ENCODE results near the gene TBCK. TPM values are rescaled to one million over a fixed set of nuclear protein-coding genes. Genes with fewer than 3 reads are reported as not detected.

Gene TBCK
- total and polyA plus RNA-seq, 4 donors, result 4.9 to 25.5 (median 15.8) TPM

- Histone ChIP-seq H3K9me3 (ENCODE audit: control insufficient read depth in 4 of 4, low read length in 3 of 4) (no peaks in the 10 kb centered on the region), H3K27ac (ENCODE audit: low read depth in 1 of 2, low read length in 2 of 2) (no peak overlapping the region), H3K36me3 (ENCODE audit: control insufficient read depth in 4 of 4, insufficient read depth in 3 of 4, low read depth in 1 of 4, low read length in 3 of 4) (peaks cover 0 to 12% (median 4%) of the 10 kb centered on the region in 4 donors), H3K4me1 (ENCODE audit: control insufficient read depth in 4 of 4, insufficient read depth in 4 of 4, low read length in 3 of 4) (no peaks in the 10 kb centered on the region), H3K27me3 (ENCODE audit: control insufficient read depth in 4 of 4, insufficient read depth in 4 of 4, low read length in 3 of 4) (no peaks in the 10 kb centered on the region), H3K9ac (ENCODE audit: low read depth in 1 of 2, low read length in 2 of 2) (no peak overlapping the region), H3K4me3 (ENCODE audit: low read depth in 1 of 3, low read length in 3 of 3) (no peak overlapping the region)
- no peak for TF ChIP-seq RAD21 (IDR thresholded peaks at IDR 0.05)
- no peak for TF ChIP-seq SP1 (IDR thresholded peaks at IDR 0.05)
- no peak for TF ChIP-seq YY1 (IDR thresholded peaks at IDR 0.05)
- no peak for TF ChIP-seq NR2F2 (IDR thresholded peaks at IDR 0.05)
- no peak for TF ChIP-seq REST (IDR thresholded peaks at IDR 0.05)
- TF ChIP-seq HNF4A (conservative IDR thresholded peaks at IDR 0.05), result no peak
- TF ChIP-seq HNF4G (IDR thresholded peaks at IDR 0.05), result no peak
- TF ChIP-seq JUND (IDR thresholded peaks at IDR 0.05), result no peak
- TF ChIP-seq ATF3 (IDR thresholded peaks at IDR 0.05), result no peak
- TF ChIP-seq RXRA (IDR thresholded peaks at IDR 0.05), result no peak
- no peak for TF ChIP-seq ZBTB33 (IDR thresholded peaks at IDR 0.05)
- no peak for TF ChIP-seq EGR1 (IDR thresholded peaks at IDR 0.05; ENCODE audit: low read depth in 2 of 2)
- TF ChIP-seq, protein P1, sequence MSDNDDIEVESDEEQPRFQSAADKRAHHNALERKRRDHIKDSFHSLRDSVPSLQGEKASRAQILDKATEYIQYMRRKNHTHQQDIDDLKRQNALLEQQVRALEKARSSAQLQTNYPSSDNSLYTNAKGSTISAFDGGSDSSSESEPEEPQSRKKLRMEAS (IDR thresholded peaks at IDR 0.05), result no peak
- DNase-seq (ENCODE audit: low spot score), result no peak
- WGBS, result 87% methylated on average over 1 of the region's 1 CpG
Observed at GRCh38 chr4:106192131-106192530, 123.9 kb downstream of the TBCK start.

DNA sequence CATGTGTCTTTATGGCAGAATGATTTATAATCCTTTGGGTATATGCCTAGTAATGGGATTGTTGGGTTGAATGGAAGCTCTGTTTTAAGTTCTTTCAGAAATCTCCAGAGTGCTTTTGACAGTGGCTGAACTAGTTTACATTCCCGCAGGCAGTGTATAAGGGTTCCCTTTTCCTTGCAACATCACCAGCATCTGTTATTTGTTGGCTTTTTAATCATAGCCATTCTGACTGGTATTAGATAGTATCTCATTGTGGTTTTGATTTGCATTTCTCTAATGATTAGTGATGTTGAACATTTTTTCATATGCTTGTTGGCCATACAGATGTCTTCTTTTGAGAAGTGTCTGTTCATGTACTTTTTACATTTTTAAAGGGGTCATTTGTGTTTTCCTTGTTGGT, 129.8 kb downstream of the TBCK start:
- DNase-seq (ENCODE audit: low spot score), result no peak
- 100% methylated on average over 1 of the region's 1 CpG for WGBS
- Histone ChIP-seq H3K9me3 (ENCODE audit: control insufficient read depth in 4 of 4, low read length in 3 of 4) (no peaks in the 10 kb centered on the region), H3K4me3 (ENCODE audit: low read depth in 1 of 3, low read length in 3 of 3) (no peak overlapping the region), H3K27me3 (ENCODE audit: control insufficient read depth in 4 of 4, insufficient read depth in 4 of 4, low read length in 3 of 4) (no peaks in the 10 kb centered on the region), H3K9ac (ENCODE audit: low read depth in 1 of 2, low read length in 2 of 2) (no peak overlapping the region), H3K36me3 (ENCODE audit: control insufficient read depth in 4 of 4, insufficient read depth in 3 of 4, low read depth in 1 of 4, low read length in 3 of 4) (peaks cover 0 to 6% (median 4%) of the 10 kb centered on the region in 4 donors), H3K4me1 (ENCODE audit: control insufficient read depth in 4 of 4, insufficient read depth in 4 of 4, low read length in 3 of 4) (no peaks in the 10 kb centered on the region), H3K27ac (ENCODE audit: low read depth in 1 of 2, low read length in 2 of 2) (no peak overlapping the region)
- TF ChIP-seq REST (IDR thresholded peaks at IDR 0.05) (no peak), ATF3 (IDR thresholded peaks at IDR 0.05) (no peak), YY1 (IDR thresholded peaks at IDR 0.05) (no peak), RAD21 (IDR thresholded peaks at IDR 0.05) (no peak), EGR1 (IDR thresholded peaks at IDR 0.05; ENCODE audit: low read depth in 2 of 2) (no peak), NR2F2 (IDR thresholded peaks at IDR 0.05) (no peak), TAF1 (conservative IDR thresholded peaks at IDR 0.05) (no peak), GABPA (IDR thresholded peaks at IDR 0.05 in 1 of 2, conservative IDR thresholded peaks at IDR 0.05 in 1 of 2) (no peak), RXRA (IDR thresholded peaks at IDR 0.05) (no peak), SP1 (IDR thresholded peaks at IDR 0.05) (no peak), FOXA1 (IDR thresholded peaks at IDR 0.05) (no peak), HNF4G (IDR thresholded peaks at IDR 0.05) (no peak), CTCF (IDR thresholded peaks at IDR 0.05; ENCODE audit: low read depth, low read length, missing input control) (no peak), FOXA2 (IDR thresholded peaks at IDR 0.05) (no peak), JUND (IDR thresholded peaks at IDR 0.05) (no peak)
- TF ChIP-seq, protein P1 (IDR thresholded peaks at IDR 0.05), result no peak

All from liver (tissue), 9 donors.